HCT116 (cell line): ENCODE measurements around the gene GRIA1. TPM values are rescaled to one million over a fixed set of nuclear protein-coding genes. Genes with fewer than 3 reads are reported as not detected.

ENCODE experiments used
- ATAC-seq: fragments of 200-7000 bp; cut with Tn5 transposase; 2 replicates; pipeline ENCODE4 v1.9.1; 2020; ENCODE audit warnings: mild to moderate bottlenecking, moderate library complexity
- BruUV-seq: library from RNA; stranded (reverse); fragments of 400-500 nt; replicated peaks from 2 replicates; lab custom pipeline; 2021; lab: Mats Ljungman, UMichigan
- CTCF ChIA-PET: fragments of 300-600 bp; sonication (Branson Sonifier 250); formaldehyde crosslinking; loops from one replicate; lab custom pipeline; 2021; ENCODE audit warnings: antibody characterized with exemption; lab: Charles Lee
- POLR2A ChIA-PET: fragments of 300-600, 350-600 bp; sonication (Branson Sonifier 250); formaldehyde crosslinking; loops from one replicate; lab custom pipeline; 2021; ENCODE audit warnings: antibody characterized with exemption; lab: Charles Lee
- RAD21 ChIA-PET, 2 experiments: fragments of 300-600 bp; sonication (Branson Sonifier 250); formaldehyde crosslinking; loops; one replicate each; lab custom pipeline; 2023; ENCODE audit warnings: low total read pairs in 2 of 2; ENCODE audit not compliant: uncharacterized antibody in 2 of 2, unreplicated experiment in 2 of 2, low non-redundant PET in 1 of 2; lab: Charles Lee
- DNase-seq: peaks from one replicate; pipeline ENCODE4 v3.0.0-alpha.2; 2010; ENCODE audit warnings: low read depth, low spot score
- H2AFZ ChIP-seq: fragments of 200-600 bp; shearing (Covaris generic), sonication (generic); 2 replicates; pipeline ENCODE4 v1.6.1; 2017; ENCODE audit warnings: low read depth, mixed run types, mixed read lengths, antibody characterized with exemption, low read length; ENCODE audit not compliant: poor library complexity, severe bottlenecking
- H3K27ac ChIP-seq: 2 replicates; pipeline ENCODE4 v1.5.1; 2012; ENCODE audit warnings: low read depth, low read length
- H3K27me3 ChIP-seq: fragments of 200-600 bp; sonication (generic); 2 replicates; pipeline ENCODE4 v1.6.1; 2016; ENCODE audit warnings: mixed run types, low read length, mixed read lengths; ENCODE audit not compliant: insufficient read depth
- H3K36me3 ChIP-seq, 2 experiments: fragments of 200-500 bp in 1 of 2; fragments of 200-600 bp in 1 of 2; sonication (Bioruptor generic) in 1 of 2; sonication (generic) in 1 of 2; 2 replicates each; pipeline versions ENCODE4 v1.5.1 to v1.6.1; 2014 to 2016; ENCODE audit warnings: low read length in 2 of 2, inconsistent platforms in 1 of 2, mixed read lengths in 1 of 2, mixed run types in 1 of 2; ENCODE audit not compliant: insufficient read depth in 2 of 2, control insufficient read depth in 1 of 2
- H3K4me1 ChIP-seq, 2 experiments: fragments of 200-600 bp in 1 of 2; sonication (generic) in 1 of 2; 2 replicates each; pipeline versions ENCODE4 v1.5.1 to v1.6.1; 2012 to 2017; ENCODE audit warnings: low read length in 2 of 2, inconsistent platforms in 1 of 2, mild to moderate bottlenecking in 1 of 2, mixed read lengths in 1 of 2, mixed run types in 1 of 2, moderate library complexity in 1 of 2; ENCODE audit not compliant: insufficient read depth in 2 of 2, control insufficient read depth in 1 of 2
- H3K4me2 ChIP-seq: fragments of 200-600 bp; sonication (generic); 2 replicates; pipeline ENCODE4 v1.6.1; 2017; ENCODE audit warnings: mixed run types, low read length, mixed read lengths
- H3K4me3 ChIP-seq, 2 experiments: fragments of 200-600 bp in 1 of 2; sonication (generic) in 1 of 2; replicated peaks in 1 of 2; 2 replicates each; pipeline ENCODE4 v1.5.1; 2011 to 2016; ENCODE audit warnings: low read length in 2 of 2, control low read depth in 1 of 2, low read depth in 1 of 2, mild to moderate bottlenecking in 1 of 2, mixed read lengths in 1 of 2, mixed run types in 1 of 2
- H3K79me2 ChIP-seq: fragments of 200-600 bp; sonication (generic); 2 replicates; pipeline ENCODE4 v1.6.1; 2017; ENCODE audit warnings: mild to moderate bottlenecking, mixed run types, low read length, moderate library complexity, mixed read lengths; ENCODE audit not compliant: insufficient read depth
- H3K9ac ChIP-seq: fragments of 200-600 bp; sonication (generic); 2 replicates; pipeline ENCODE4 v1.6.1; 2016; ENCODE audit warnings: low read length, mixed read lengths
- H3K9me2 ChIP-seq: fragments of 200-600 bp; sonication (generic), shearing (Covaris generic); 2 replicates; pipeline ENCODE4 v1.6.1; 2017; ENCODE audit warnings: mixed run types, mild to moderate bottlenecking, moderate library complexity; ENCODE audit not compliant: insufficient read depth
- H3K9me3 ChIP-seq, 2 experiments: fragments of 200-500 bp in 1 of 2; fragments of 200-600 bp in 1 of 2; sonication (Bioruptor generic) in 1 of 2; sonication (generic) in 1 of 2; 2 replicates each; pipeline ENCODE4 v1.6.1; 2014 to 2017; ENCODE audit warnings: low read length in 2 of 2, mixed read lengths in 2 of 2, inconsistent platforms in 1 of 2, low read depth in 1 of 2, mild to moderate bottlenecking in 1 of 2, mixed run types in 1 of 2, moderate library complexity in 1 of 2; ENCODE audit not compliant: control insufficient read depth in 1 of 2, insufficient read depth in 1 of 2
- H4K20me1 ChIP-seq: fragments of 200-600 bp; sonication (generic), shearing (Covaris generic); 2 replicates; pipeline ENCODE4 v1.6.1; 2017; ENCODE audit warnings: mixed run types, mild to moderate bottlenecking, moderate library complexity; ENCODE audit not compliant: insufficient read depth
- ATF3 ChIP-seq: IDR thresholded peaks from 2 replicates; pipeline ENCODE4 v1.6.1; 2012
- CEBPB ChIP-seq: IDR thresholded peaks from 2 replicates; pipeline ENCODE4 v1.6.1; 2012; ENCODE audit warnings: low read depth
- ELF1 ChIP-seq: IDR thresholded peaks from 2 replicates; pipeline ENCODE4 v1.6.1; 2012; ENCODE audit warnings: low read depth, borderline replicate concordance
- EZH2 ChIP-seq: fragments of 200-600 bp; sonication (generic); IDR thresholded peaks from 2 replicates; pipeline ENCODE4 v1.6.1; 2017; ENCODE audit warnings: antibody characterized with exemption, mixed run types
- EZH2phosphoT487 ChIP-seq: fragments of 200-600 bp; IDR thresholded peaks from 2 replicates; pipeline ENCODE4 v1.6.1; 2018; ENCODE audit warnings: antibody characterized with exemption, borderline replicate concordance
- FOSL1 ChIP-seq: IDR thresholded peaks from 2 replicates; pipeline ENCODE4 v1.6.1; 2012; ENCODE audit warnings: low read depth
- JUND ChIP-seq: IDR thresholded peaks from 2 replicates; pipeline ENCODE4 v1.6.1; 2012
- MAX ChIP-seq: IDR thresholded peaks from 2 replicates; pipeline ENCODE4 v1.6.1; 2012
- POLR2A ChIP-seq: IDR thresholded peaks from 2 replicates; pipeline ENCODE4 v1.7.0; 2011; ENCODE audit warnings: borderline replicate concordance; ENCODE audit not compliant: insufficient read depth, insufficient read length; ENCODE audit errors: extremely low read depth
- POLR2AphosphoS5 ChIP-seq: IDR thresholded peaks from 2 replicates; pipeline ENCODE4 v1.6.1; 2011; ENCODE audit warnings: mild to moderate bottlenecking, low read depth, low read length, moderate library complexity
- RAD21 ChIP-seq: IDR thresholded peaks from 2 replicates; pipeline ENCODE4 v1.6.1; 2012; ENCODE audit warnings: low read depth, mild to moderate bottlenecking
- SIN3A ChIP-seq: IDR thresholded peaks from 2 replicates; pipeline ENCODE4 v1.6.1; 2012; ENCODE audit warnings: low read depth
- SP1 ChIP-seq: IDR thresholded peaks from 2 replicates; pipeline ENCODE4 v1.6.1; 2012; ENCODE audit warnings: low read depth
- TCF7L2 ChIP-seq: IDR thresholded peaks from 2 replicates; pipeline ENCODE4 v1.7.0; 2011; ENCODE audit warnings: borderline replicate concordance, inconsistent platforms; ENCODE audit not compliant: insufficient read depth, insufficient read length; ENCODE audit errors: extremely low read depth
- YY1 ChIP-seq: IDR thresholded peaks from 2 replicates; pipeline ENCODE4 v1.6.1; 2011; ENCODE audit warnings: low read length, low read depth, moderate library complexity, mild to moderate bottlenecking; ENCODE audit not compliant: insufficient replicate concordance; ENCODE audit errors: extremely low read depth
- ZFX ChIP-seq: fragments of 450-650 bp; IDR thresholded peaks from 2 replicates; pipeline ENCODE4 v1.6.1; 2017
- intact Hi-C: fragments of 100-400 bp; cut with micrococcal nuclease; formaldehyde crosslinking; loops from 2 replicates; pipeline ENCODE4 v1.10.0; 2022
- total RNA-seq: library from RNA; stranded (reverse); gene quantifications from one replicate; pipeline ENCODE4 v1.2.1, GENCODE V29; 2021; ENCODE audit not compliant: unreplicated experiment
- TF ChIP-seq, protein P1 (sequence below): IDR thresholded peaks from 2 replicates; pipeline ENCODE4 v1.6.1; 2011; ENCODE audit warnings: mild to moderate bottlenecking, low read length, moderate library complexity; ENCODE audit not compliant: insufficient replicate concordance; ENCODE audit errors: extremely low read depth
- TF ChIP-seq, protein P2 (sequence below), 3 experiments: fragments of 200-600 bp in 1 of 3; sonication (generic) in 1 of 3; IDR thresholded peaks in 2 of 3; conservative IDR thresholded peaks in 1 of 3; 2 replicates each; pipeline ENCODE4 v1.5.1; 2012 to 2017; ENCODE audit warnings: low read depth in 2 of 3, low read length in 2 of 3, antibody characterized with exemption in 1 of 3, borderline replicate concordance in 1 of 3, control low read depth in 1 of 3, mild to moderate bottlenecking in 1 of 3, mixed read lengths in 1 of 3, mixed run types in 1 of 3, moderate library complexity in 1 of 3; ENCODE audit not compliant: insufficient read depth in 1 of 3

The GRIA1 gene
- total RNA-seq, 1 experiment from 2014 or later, result not detected

DNA sequence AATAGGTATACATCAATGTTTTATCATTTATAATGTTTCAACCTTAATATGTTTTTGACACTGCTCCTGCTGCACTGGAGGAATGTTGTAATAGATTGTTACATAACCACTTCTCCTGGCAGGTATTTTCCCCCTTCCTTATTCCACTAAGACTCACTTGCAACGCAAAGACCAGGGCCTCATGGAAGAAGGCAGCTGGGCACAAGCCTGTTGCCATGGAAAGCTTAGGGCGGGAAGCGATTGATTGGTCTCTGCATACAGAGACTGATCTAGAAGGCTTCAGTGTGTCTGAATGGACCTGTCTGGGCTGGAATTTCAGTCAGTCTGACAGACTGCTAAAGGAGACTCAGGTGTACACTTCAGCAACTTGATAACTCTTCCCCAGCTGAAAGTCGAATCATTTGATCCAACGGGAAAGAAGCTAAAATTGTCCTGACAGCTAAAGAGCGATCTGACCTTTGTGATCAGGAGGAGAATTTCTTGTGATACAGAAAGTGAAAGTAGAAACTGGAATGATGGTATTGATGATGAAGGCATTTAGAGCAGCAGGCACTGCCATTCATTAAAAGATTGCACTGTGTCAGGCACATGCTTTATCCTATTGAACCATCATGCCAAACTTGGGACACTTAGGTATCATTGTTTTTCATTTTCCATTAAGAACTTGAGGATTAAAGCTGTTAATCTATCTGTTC lies 65.1 kb downstream of the GRIA1 start:
- no peaks in the 10 kb centered on the region for H3K27me3 ChIP-seq
- POLR2A ChIA-PET, result no interaction called here
- no peaks in the 10 kb centered on the region for H3K9me2 ChIP-seq
- BruUV-seq, result no TSS peak
- no peaks in the 10 kb centered on the region for H3K36me3 ChIP-seq
- RAD21 ChIA-PET, result no interaction called here
- TF ChIP-seq ZFX (no peak), TCF7L2 (no peak), POLR2A (no peak), ATF3 (no peak)
- H2AFZ ChIP-seq, result no peak overlapping the region
- H3K4me2 ChIP-seq, result no peak overlapping the region
- H3K9me3 ChIP-seq, result no peaks in the 10 kb centered on the region
- no peak for ATAC-seq
- H3K27ac ChIP-seq, result no peak overlapping the region
- no peak overlapping the region for H3K4me3 ChIP-seq
- no peaks in the 10 kb centered on the region for H4K20me1 ChIP-seq
- H3K4me1 ChIP-seq, result peaks cover 16 to 24% of the 10 kb centered on the region in 2 experiments
- no peaks in the 10 kb centered on the region for H3K79me2 ChIP-seq
- intact Hi-C loops, result no loop called here
- CTCF ChIA-PET, result no interaction called here
- DNase-seq, result no peak
- no peak overlapping the region for H3K9ac ChIP-seq

DNA sequence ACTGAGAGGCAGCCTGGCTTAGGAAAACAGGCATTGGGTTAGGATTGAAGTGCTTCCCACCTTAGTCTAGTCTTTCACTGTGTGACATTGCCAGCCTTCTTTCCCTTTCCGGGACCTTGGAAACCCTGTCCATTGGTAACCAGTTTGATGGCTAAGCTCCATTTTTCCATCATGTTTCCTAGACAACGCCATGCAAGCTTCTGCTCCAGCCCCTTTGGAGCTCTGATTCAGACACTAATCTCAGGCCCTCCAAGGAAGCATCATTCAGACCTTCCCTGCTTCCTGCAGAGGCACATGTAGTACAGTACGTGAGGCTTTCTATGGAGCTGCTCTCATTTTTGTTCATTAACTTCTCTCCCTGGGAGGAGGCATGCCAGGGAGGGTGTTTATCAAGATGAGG lies 68.5 kb downstream of the GRIA1 start:
- BruUV-seq, result no TSS peak
- H3K9ac ChIP-seq, result no peak overlapping the region
- intact Hi-C loops, result no loop called here
- H2AFZ ChIP-seq, result no peak overlapping the region
- no peaks in the 10 kb centered on the region for H3K9me3 ChIP-seq
- H3K36me3 ChIP-seq, result no peaks in the 10 kb centered on the region
- ATAC-seq, result no peak
- no peaks in the 10 kb centered on the region for H4K20me1 ChIP-seq
- H3K9me2 ChIP-seq, result no peaks in the 10 kb centered on the region
- no peak for DNase-seq
- no peak overlapping the region for H3K4me3 ChIP-seq
- RAD21 ChIA-PET, result no interaction called here
- no peaks in the 10 kb centered on the region for H3K79me2 ChIP-seq
- POLR2A ChIA-PET, result no interaction called here
- no peak overlapping the region for H3K27ac ChIP-seq
- TF ChIP-seq MAX (no peak), SIN3A (no peak), ELF1 (no peak), CEBPB (no peak), YY1 (no peak), EZH2 (no peak), FOSL1 (no peak), EZH2phosphoT487 (no peak), RAD21 (no peak), JUND (no peak), SP1 (no peak), POLR2AphosphoS5 (no peak), TCF7L2 (no peak)
- TF ChIP-seq, protein P1, sequence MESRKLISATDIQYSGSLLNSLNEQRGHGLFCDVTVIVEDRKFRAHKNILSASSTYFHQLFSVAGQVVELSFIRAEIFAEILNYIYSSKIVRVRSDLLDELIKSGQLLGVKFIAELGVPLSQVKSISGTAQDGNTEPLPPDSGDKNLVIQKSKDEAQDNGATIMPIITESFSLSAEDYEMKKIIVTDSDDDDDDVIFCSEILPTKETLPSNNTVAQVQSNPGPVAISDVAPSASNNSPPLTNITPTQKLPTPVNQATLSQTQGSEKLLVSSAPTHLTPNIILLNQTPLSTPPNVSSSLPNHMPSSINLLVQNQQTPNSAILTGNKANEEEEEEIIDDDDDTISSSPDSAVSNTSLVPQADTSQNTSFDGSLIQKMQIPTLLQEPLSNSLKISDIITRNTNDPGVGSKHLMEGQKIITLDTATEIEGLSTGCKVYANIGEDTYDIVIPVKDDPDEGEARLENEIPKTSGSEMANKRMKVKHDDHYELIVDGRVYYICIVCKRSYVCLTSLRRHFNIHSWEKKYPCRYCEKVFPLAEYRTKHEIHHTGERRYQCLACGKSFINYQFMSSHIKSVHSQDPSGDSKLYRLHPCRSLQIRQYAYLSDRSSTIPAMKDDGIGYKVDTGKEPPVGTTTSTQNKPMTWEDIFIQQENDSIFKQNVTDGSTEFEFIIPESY, result no peak
- TF ChIP-seq, protein P2, sequence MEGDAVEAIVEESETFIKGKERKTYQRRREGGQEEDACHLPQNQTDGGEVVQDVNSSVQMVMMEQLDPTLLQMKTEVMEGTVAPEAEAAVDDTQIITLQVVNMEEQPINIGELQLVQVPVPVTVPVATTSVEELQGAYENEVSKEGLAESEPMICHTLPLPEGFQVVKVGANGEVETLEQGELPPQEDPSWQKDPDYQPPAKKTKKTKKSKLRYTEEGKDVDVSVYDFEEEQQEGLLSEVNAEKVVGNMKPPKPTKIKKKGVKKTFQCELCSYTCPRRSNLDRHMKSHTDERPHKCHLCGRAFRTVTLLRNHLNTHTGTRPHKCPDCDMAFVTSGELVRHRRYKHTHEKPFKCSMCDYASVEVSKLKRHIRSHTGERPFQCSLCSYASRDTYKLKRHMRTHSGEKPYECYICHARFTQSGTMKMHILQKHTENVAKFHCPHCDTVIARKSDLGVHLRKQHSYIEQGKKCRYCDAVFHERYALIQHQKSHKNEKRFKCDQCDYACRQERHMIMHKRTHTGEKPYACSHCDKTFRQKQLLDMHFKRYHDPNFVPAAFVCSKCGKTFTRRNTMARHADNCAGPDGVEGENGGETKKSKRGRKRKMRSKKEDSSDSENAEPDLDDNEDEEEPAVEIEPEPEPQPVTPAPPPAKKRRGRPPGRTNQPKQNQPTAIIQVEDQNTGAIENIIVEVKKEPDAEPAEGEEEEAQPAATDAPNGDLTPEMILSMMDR (IDR thresholded peaks at IDR 0.05 in 2 of 3, conservative IDR thresholded peaks at IDR 0.05 in 1 of 3; ENCODE audit: borderline replicate concordance in 1 of 3, insufficient read depth in 1 of 3, low read depth in 2 of 3, low read length in 2 of 3), result no peak
- H3K4me1 ChIP-seq, result peaks cover 0 to 13% of the 10 kb centered on the region in 2 experiments; a peak in 3 of 4 replicates
- CTCF ChIA-PET, result no interaction called here
- H3K4me2 ChIP-seq, result no peak overlapping the region
- H3K27me3 ChIP-seq, result no peaks in the 10 kb centered on the region
